ENCODE measurements around the gene TRIM67. TPM values are rescaled to one million over a fixed set of nuclear protein-coding genes. Genes with fewer than 3 reads are reported as not detected.

TRIM67 gene
- total RNA-seq (0.12 and 0.13 TPM in 2 replicates), polyA plus RNA-seq (not detected in 2 replicates)

DNA sequence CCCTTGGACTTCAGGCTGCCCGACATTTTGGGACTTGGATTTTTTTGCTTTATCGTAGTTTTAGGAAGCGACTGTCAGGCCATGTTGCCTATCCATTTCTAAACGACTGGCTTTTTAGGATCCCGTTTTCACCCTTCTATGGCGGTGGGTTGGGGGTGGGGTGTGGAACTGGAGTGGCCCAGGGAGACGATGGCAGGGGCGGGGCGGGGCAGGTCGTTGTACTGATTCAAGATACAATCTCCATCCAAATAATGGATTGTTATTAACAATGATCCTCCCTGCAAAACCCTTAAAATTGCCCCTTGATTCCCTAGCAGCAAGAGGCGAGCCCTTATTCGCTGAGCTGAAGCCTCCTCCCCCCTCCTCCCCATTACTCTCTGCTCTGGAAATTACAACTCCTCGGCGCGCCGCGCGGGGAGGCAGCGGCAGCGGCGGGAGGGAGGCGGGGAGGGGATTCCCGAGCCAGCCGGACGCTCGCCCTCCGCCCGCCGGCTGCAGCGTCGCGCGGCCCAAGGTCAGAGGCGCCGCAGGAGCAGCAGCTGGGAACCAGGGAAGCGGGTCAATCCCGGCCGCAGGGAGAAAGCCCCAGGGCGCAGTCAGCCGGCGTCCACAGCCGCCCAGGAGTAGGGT is at the start of gene TRIM67:
TSS of gene TRIM67 (plus strand) at position 392 of the 630 bp plus-strand sequence. CDS start 912 bp downstream, outside the sequence.
- Histone ChIP-seq H3K9me2 (replicated peaks; ENCODE audit: insufficient read depth) (no peaks in the 10 kb centered on the region), H3K4me3 (peak within 1 kb of the TSS; percentile 61), H3K36me3 (replicated peaks; ENCODE audit: insufficient read depth, low read depth) (no peaks in the 10 kb centered on the region), H4K20me1 (ENCODE audit: insufficient read depth, poor library complexity, severe bottlenecking) (no peaks in the 10 kb centered on the region), H3K9me3 (ENCODE audit: low read depth) (no peaks in the 10 kb centered on the region), H3K4me2 (peak within 1 kb of the TSS; percentile 98), H3K27ac (no peak within 1 kb of the TSS), H3K4me1 (ENCODE audit: insufficient read depth) (peaks cover 23% of the 10 kb centered on the region), H2AFZ (peak within 1 kb of the TSS; percentile 68), H3K27me3 (peaks cover 76% of the 10 kb centered on the region), H3K79me2 (no peaks in the 10 kb centered on the region)
- TF ChIP-seq EZH2 (IDR thresholded peaks at IDR 0.05; ENCODE audit: borderline replicate concordance) (no peak), EZH2phosphoT487 (IDR thresholded peaks at IDR 0.05; ENCODE audit: low read depth, severe bottlenecking, unreplicated experiment) (no peak)
- TF ChIP-seq, protein P1, sequence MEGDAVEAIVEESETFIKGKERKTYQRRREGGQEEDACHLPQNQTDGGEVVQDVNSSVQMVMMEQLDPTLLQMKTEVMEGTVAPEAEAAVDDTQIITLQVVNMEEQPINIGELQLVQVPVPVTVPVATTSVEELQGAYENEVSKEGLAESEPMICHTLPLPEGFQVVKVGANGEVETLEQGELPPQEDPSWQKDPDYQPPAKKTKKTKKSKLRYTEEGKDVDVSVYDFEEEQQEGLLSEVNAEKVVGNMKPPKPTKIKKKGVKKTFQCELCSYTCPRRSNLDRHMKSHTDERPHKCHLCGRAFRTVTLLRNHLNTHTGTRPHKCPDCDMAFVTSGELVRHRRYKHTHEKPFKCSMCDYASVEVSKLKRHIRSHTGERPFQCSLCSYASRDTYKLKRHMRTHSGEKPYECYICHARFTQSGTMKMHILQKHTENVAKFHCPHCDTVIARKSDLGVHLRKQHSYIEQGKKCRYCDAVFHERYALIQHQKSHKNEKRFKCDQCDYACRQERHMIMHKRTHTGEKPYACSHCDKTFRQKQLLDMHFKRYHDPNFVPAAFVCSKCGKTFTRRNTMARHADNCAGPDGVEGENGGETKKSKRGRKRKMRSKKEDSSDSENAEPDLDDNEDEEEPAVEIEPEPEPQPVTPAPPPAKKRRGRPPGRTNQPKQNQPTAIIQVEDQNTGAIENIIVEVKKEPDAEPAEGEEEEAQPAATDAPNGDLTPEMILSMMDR (IDR thresholded peaks at IDR 0.05; ENCODE audit: poor library complexity), result no peak
- under 1% methylated on average over 27 of the region's 42 CpGs for WGBS (ENCODE audit: low lambda C conversion rate, missing lambda C conversion rate)
- DNase-seq (ENCODE audit: low spot score), result peak; percentile 60

DNA sequence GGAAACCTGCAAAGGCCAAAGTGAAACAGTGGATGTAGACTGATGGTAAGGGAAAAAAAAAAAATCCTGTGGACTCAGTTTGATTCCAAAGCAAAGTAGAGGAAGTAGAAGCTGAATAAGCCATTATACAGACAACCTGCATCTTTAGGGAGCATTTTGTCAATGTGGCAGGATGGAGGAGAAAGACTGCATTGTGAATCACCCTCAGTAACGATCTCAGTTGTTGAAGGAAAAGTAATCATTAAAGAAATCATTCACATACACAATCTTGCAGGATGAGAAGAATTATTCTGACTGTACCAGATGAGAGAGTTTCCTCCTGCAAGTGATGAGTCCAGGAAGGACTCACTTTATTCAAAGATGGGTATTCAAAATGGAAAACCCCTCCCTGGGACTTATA is 45.1 kb upstream of the TRIM67 start:
- Histone ChIP-seq H3K27me3 (peaks cover 4% of the 10 kb centered on the region), H3K4me3 (no peak overlapping the region), H3K4me2 (no peak overlapping the region), H3K27ac (no peak overlapping the region), H3K9me3 (ENCODE audit: low read depth) (no peaks in the 10 kb centered on the region), H2AFZ (no peak overlapping the region), H3K9me2 (replicated peaks; ENCODE audit: insufficient read depth) (no peaks in the 10 kb centered on the region), H3K4me1 (ENCODE audit: insufficient read depth) (no peaks in the 10 kb centered on the region), H4K20me1 (ENCODE audit: insufficient read depth, poor library complexity, severe bottlenecking) (no peaks in the 10 kb centered on the region), H3K36me3 (replicated peaks; ENCODE audit: insufficient read depth, low read depth) (no peaks in the 10 kb centered on the region), H3K79me2 (no peaks in the 10 kb centered on the region)
- 39% methylated on average over 1 of the region's 1 CpG for WGBS (ENCODE audit: low lambda C conversion rate, missing lambda C conversion rate)
- DNase-seq (ENCODE audit: low spot score), result no peak
- TF ChIP-seq EZH2 (IDR thresholded peaks at IDR 0.05; ENCODE audit: borderline replicate concordance), result no peak
- TF ChIP-seq, protein P1 (IDR thresholded peaks at IDR 0.05; ENCODE audit: poor library complexity), result no peak
- no peak for TF ChIP-seq EZH2phosphoT487 (IDR thresholded peaks at IDR 0.05; ENCODE audit: low read depth, severe bottlenecking, unreplicated experiment)

DNA sequence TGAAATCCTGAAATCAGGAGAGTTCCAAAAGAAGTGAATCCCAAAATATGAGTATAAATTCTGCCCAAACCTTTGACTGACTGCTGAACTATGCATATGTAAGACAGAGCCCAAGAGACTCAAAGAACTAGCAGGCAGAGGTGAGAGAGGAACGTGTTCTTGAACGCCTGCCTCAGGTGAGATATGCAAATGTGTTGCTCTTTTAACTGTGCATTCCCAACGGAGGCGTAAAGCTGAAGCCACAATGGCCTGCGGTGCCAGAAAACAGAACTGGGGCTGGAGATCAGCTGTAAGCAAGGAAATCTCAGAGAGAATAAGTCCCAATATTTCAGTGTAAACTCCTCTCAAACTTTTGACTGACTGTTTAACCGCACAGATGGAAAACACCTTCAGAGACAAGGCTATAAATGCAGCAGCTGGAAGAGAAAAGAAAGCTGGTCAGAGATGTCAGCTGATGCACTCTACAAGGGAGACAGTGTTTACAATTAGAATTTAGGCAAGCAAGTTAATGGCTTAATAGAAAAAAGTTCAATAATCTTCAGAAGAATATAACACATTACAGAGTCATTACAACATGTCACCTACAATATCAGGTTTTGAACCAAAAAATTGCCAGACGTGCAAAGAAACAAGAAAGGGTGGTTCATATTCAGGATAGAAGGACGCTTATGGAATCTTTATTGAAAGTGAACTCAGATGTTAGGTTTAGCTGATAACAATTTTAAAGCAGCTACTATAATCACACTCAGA is 43.0 kb upstream of the TRIM67 start:
- Histone ChIP-seq H3K36me3 (replicated peaks; ENCODE audit: insufficient read depth, low read depth) (no peaks in the 10 kb centered on the region), H3K4me3 (no peak overlapping the region), H3K27ac (no peak overlapping the region), H4K20me1 (ENCODE audit: insufficient read depth, poor library complexity, severe bottlenecking) (no peaks in the 10 kb centered on the region), H3K4me2 (no peak overlapping the region), H2AFZ (no peak overlapping the region), H3K79me2 (no peaks in the 10 kb centered on the region), H3K9me3 (ENCODE audit: low read depth) (no peaks in the 10 kb centered on the region), H3K27me3 (peaks cover 4% of the 10 kb centered on the region), H3K9me2 (replicated peaks; ENCODE audit: insufficient read depth) (no peaks in the 10 kb centered on the region), H3K4me1 (ENCODE audit: insufficient read depth) (no peaks in the 10 kb centered on the region)
- WGBS (ENCODE audit: low lambda C conversion rate, missing lambda C conversion rate), result 51% methylated on average over 8 of the region's 8 CpGs
- DNase-seq (ENCODE audit: low spot score), result no peak
- TF ChIP-seq EZH2phosphoT487 (IDR thresholded peaks at IDR 0.05; ENCODE audit: low read depth, severe bottlenecking, unreplicated experiment) (no peak), EZH2 (IDR thresholded peaks at IDR 0.05; ENCODE audit: borderline replicate concordance) (no peak)
- TF ChIP-seq, protein P1 (IDR thresholded peaks at IDR 0.05; ENCODE audit: poor library complexity), result no peak

Measured in hepatocyte (in vitro differentiated cells).